ENCODE measurements around the gene SORBS2. TPM values are rescaled to one million over a fixed set of nuclear protein-coding genes. Genes with fewer than 3 reads are reported as not detected.
A peak's percentile ranks its signal among the peaks of the same experiment; 100 is the strongest.

SORBS2 gene
- total RNA-seq, 3 donors from 2014 or later, result 44.9 to 416 (median 53.7) TPM

DNA sequence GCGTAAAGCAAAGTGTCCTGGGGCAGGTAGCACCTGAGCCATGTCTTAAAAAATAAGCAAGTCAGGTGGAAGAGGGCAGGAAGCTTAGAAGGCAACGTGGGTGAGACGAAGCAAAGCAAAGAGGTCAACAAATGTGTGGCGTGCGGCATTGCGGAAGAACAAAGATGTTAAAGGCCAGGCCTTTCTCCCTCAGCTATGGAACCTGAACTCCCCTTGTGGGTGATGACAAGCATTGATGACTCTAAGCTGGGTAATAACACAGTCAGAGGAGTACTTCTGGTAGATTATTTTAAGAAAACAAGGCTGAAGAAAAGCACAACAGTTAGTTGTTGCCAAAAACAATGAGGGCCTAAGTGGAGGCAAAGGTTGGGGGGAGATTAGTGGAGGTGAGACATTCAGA lies 29.0 kb upstream of the SORBS2 start:
- TF ChIP-seq, protein P1, sequence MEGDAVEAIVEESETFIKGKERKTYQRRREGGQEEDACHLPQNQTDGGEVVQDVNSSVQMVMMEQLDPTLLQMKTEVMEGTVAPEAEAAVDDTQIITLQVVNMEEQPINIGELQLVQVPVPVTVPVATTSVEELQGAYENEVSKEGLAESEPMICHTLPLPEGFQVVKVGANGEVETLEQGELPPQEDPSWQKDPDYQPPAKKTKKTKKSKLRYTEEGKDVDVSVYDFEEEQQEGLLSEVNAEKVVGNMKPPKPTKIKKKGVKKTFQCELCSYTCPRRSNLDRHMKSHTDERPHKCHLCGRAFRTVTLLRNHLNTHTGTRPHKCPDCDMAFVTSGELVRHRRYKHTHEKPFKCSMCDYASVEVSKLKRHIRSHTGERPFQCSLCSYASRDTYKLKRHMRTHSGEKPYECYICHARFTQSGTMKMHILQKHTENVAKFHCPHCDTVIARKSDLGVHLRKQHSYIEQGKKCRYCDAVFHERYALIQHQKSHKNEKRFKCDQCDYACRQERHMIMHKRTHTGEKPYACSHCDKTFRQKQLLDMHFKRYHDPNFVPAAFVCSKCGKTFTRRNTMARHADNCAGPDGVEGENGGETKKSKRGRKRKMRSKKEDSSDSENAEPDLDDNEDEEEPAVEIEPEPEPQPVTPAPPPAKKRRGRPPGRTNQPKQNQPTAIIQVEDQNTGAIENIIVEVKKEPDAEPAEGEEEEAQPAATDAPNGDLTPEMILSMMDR (IDR thresholded peaks at IDR 0.05), result no peak
- no peak overlapping the region for H3K4me3 ChIP-seq
- ATAC-seq, result no peak
- no peaks in the 10 kb centered on the region for H3K9me3 ChIP-seq
- intact Hi-C loops (cut with DNase I, micrococcal nuclease), result no loop called here
- H3K4me1 ChIP-seq (ENCODE audit: low read depth), result peaks cover 12% of the 10 kb centered on the region
- H3K36me3 ChIP-seq (ENCODE audit: low read depth), result no peaks in the 10 kb centered on the region
- DNase-seq, result no peak

- TF ChIP-seq, protein P1 (IDR thresholded peaks at IDR 0.05), result no peak
- H3K4me1 ChIP-seq (ENCODE audit: low read depth), result peaks cover 12% of the 10 kb centered on the region
Observed at GRCh38 chr4:185840201-185840600, 28.2 kb upstream of the SORBS2 start.

DNA sequence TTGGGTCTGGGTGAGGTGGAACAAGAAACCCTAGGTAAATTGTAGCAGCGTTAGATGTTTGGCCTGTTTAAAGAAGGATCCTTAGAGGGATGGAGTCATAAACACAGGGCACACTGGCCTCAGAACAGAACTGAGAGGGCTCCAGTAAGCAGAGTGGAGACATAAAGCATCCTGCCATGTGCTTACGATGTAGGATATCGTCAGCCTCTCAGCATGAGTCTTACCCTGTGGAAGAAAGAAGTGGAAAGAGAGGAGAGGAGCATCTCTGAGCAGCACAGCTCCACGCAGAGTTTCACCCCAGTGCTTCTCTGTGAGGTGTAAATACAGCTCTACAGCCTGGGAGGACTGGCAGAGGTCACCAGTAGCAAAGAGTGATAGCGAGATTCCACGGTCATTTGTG lies 27.8 kb upstream of the SORBS2 start:
- Histone ChIP-seq H3K9me3 (no peaks in the 10 kb centered on the region), H3K4me3 (no peak overlapping the region), H3K36me3 (ENCODE audit: low read depth) (no peaks in the 10 kb centered on the region), H3K4me1 (ENCODE audit: low read depth) (peaks cover 12% of the 10 kb centered on the region)
- DNase-seq, result no peak
- ATAC-seq, result peak; percentile 45
- intact Hi-C loops (cut with DNase I, micrococcal nuclease), result no loop called here
- TF ChIP-seq, protein P1 (IDR thresholded peaks at IDR 0.05), result no peak

More at GRCh38 chr4:185840201-185840600, 28.2 kb upstream of the SORBS2 start:
- Histone ChIP-seq H3K36me3 (ENCODE audit: low read depth) (no peaks in the 10 kb centered on the region), H3K4me3 (no peak overlapping the region), H3K9me3 (no peaks in the 10 kb centered on the region)
- ATAC-seq, result no peak
- no peak for DNase-seq
- intact Hi-C loops (cut with DNase I, micrococcal nuclease), result no loop called here

- H3K4me1 ChIP-seq (ENCODE audit: low read depth), result peaks cover 12% of the 10 kb centered on the region
- TF ChIP-seq, protein P1 (IDR thresholded peaks at IDR 0.05), result no peak
- H3K9me3 ChIP-seq, result no peaks in the 10 kb centered on the region
- DNase-seq (peak; percentile 43 to 56 (median 55)), ATAC-seq (peak; percentile 91)
- H3K36me3 ChIP-seq (ENCODE audit: low read depth), result no peaks in the 10 kb centered on the region
- intact Hi-C loops (cut with DNase I, micrococcal nuclease), result no loop called here
- no peak overlapping the region for H3K4me3 ChIP-seq
Observed at GRCh38 chr4:185839194-185839712, 27.3 kb upstream of the SORBS2 start.

DNA sequence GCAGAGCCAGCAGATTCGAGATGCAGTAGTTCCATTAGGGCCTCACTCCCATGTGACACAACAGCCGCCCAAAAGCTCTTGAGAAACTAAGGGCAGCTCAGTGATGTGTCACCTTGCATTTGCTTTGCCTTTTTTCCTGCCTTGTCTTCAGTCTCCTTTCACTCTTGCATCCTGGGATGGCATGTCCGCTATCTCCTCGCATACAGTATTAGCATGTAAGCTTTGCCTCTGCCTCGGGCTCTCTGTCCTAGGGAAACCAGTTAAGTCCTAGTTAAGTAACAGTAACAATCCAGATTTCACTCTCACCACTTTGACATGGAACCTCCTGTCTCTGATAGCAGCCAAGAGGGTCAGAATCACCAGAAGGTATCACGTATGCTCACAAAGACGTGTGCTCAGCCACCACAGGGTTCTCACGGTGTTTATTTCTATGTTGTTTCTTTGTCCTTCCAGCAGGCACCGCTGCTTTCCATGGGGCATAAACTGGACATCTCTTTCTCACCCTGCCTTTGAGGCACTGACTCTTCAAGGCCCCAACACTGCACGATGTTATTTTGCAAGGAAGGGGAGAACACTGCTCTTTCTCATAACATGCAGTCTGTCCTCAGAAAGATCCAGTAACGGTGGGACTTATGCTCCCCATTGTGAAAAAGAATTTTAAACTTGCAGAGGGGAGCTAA lies 26.7 kb upstream of the SORBS2 start:
- no peak for ATAC-seq

More for the DNA sequence above, 26.7 kb upstream of the SORBS2 start:
- H3K4me1 ChIP-seq (ENCODE audit: low read depth), result peaks cover 12% of the 10 kb centered on the region
- no peaks in the 10 kb centered on the region for H3K36me3 ChIP-seq (ENCODE audit: low read depth)
- no peak for DNase-seq
- H3K9me3 ChIP-seq, result no peaks in the 10 kb centered on the region
- TF ChIP-seq, protein P1 (IDR thresholded peaks at IDR 0.05), result no peak
- H3K4me3 ChIP-seq, result no peak overlapping the region
- intact Hi-C loops (cut with DNase I, micrococcal nuclease), result no loop called here

Measured in mucosa of descending colon (tissue), 3 donors.